ENCODE data around the gene TBXAS1.

The TBXAS1 gene

GRCh38 chr7:140000666-140001268 is 171.7 kb downstream of the TBXAS1 start:
- TF ChIP-seq CTCF (IDR thresholded peaks at IDR 0.05; ENCODE audit: low read depth, low read length, poor library complexity, severe bottlenecking) (no peak), EZH2phosphoT487 (IDR thresholded peaks at IDR 0.05; ENCODE audit: borderline replicate concordance, low read length) (no peak)
- Histone ChIP-seq H3F3A (ENCODE audit: control insufficient read depth, insufficient read depth) (0 out of 2 replicates have a peak, but pooled peaks cover 3% of the 10 kb centered on the region), H4K20me1 (ENCODE audit: control insufficient read depth, insufficient read depth, low read depth, low read length) (no peaks in the 10 kb centered on the region), H3K27ac (ENCODE audit: low read depth, low read length) (no peak overlapping the region), H3K79me2 (ENCODE audit: control insufficient read depth, low read length) (no peaks in the 10 kb centered on the region), H3K4me1 (ENCODE audit: control insufficient read depth, low read length) (no peaks in the 10 kb centered on the region), H3K9me2 (replicated peaks; ENCODE audit: control insufficient read depth, low read length) (no peaks in the 10 kb centered on the region), H3K27me3 (ENCODE audit: control insufficient read depth, low read length) (peaks cover 16% of the 10 kb centered on the region), H3K4me2 (ENCODE audit: low read length) (no peak overlapping the region), H3K36me3 (ENCODE audit: control insufficient read depth, low read length) (no peaks in the 10 kb centered on the region), H3K4me3 (ENCODE audit: low read length) (no peak overlapping the region), H3K9me3 (ENCODE audit: control insufficient read depth, insufficient read depth, low read length) (no peaks in the 10 kb centered on the region)

GRCh38 chr7:140003913-140004382 is 174.9 kb downstream of the TBXAS1 start:
- Histone ChIP-seq H3K9me3 (ENCODE audit: control insufficient read depth, insufficient read depth, low read length) (no peaks in the 10 kb centered on the region), H3K36me3 (ENCODE audit: control insufficient read depth, low read length) (no peaks in the 10 kb centered on the region), H4K20me1 (ENCODE audit: control insufficient read depth, insufficient read depth, low read depth, low read length) (no peaks in the 10 kb centered on the region), H3F3A (ENCODE audit: control insufficient read depth, insufficient read depth) (0 out of 2 replicates have a peak, but pooled peaks cover 3% of the 10 kb centered on the region), H3K4me1 (ENCODE audit: control insufficient read depth, low read length) (no peaks in the 10 kb centered on the region), H3K27me3 (ENCODE audit: control insufficient read depth, low read length) (no peaks in the 10 kb centered on the region; the same call in 1 of the 2 replicates), H3K4me3 (ENCODE audit: low read length) (no peak overlapping the region), H3K27ac (ENCODE audit: low read depth, low read length) (no peak overlapping the region), H3K79me2 (ENCODE audit: control insufficient read depth, low read length) (no peaks in the 10 kb centered on the region), H3K4me2 (ENCODE audit: low read length) (no peak overlapping the region), H3K9me2 (replicated peaks; ENCODE audit: control insufficient read depth, low read length) (no peaks in the 10 kb centered on the region)
- TF ChIP-seq EZH2phosphoT487 (IDR thresholded peaks at IDR 0.05; ENCODE audit: borderline replicate concordance, low read length) (no peak), CTCF (IDR thresholded peaks at IDR 0.05; ENCODE audit: low read depth, low read length, poor library complexity, severe bottlenecking) (peak; percentile 86)

DNA sequence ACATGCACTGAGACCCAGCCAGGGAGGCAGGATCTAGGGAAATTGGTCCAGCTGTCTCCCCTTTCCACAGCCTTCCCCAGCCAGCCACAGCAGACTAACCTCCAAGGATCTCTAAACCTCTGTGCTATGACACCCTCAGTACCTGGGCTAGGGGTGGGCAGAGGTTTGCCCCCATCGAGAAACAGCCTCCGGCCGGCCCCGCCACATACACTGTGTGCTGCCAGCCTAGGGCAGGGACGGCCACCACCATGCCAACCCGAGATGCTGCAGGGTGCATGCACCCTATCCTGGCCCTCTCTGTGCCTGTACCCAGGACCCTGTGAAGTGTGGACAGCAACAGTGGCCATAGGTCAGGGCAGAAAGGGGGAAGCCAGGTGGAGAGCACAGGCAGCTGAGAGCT is 175.6 kb downstream of the TBXAS1 start:
- 0 out of 2 replicates have a peak, but pooled peaks cover 3% of the 10 kb centered on the region for H3F3A ChIP-seq (ENCODE audit: control insufficient read depth, insufficient read depth)
- H3K27ac ChIP-seq (ENCODE audit: low read depth, low read length) = no peak overlapping the region
- H4K20me1 ChIP-seq (ENCODE audit: control insufficient read depth, insufficient read depth, low read depth, low read length) = no peaks in the 10 kb centered on the region
- no peak overlapping the region for H3K4me2 ChIP-seq (ENCODE audit: low read length)
- H3K9me2 ChIP-seq (replicated peaks; ENCODE audit: control insufficient read depth, low read length) = no peaks in the 10 kb centered on the region
- H3K79me2 ChIP-seq (ENCODE audit: control insufficient read depth, low read length) = no peaks in the 10 kb centered on the region
- no peaks in the 10 kb centered on the region for H3K9me3 ChIP-seq (ENCODE audit: control insufficient read depth, insufficient read depth, low read length)
- TF ChIP-seq CTCF (IDR thresholded peaks at IDR 0.05; ENCODE audit: low read depth, low read length, poor library complexity, severe bottlenecking) (no peak), EZH2phosphoT487 (IDR thresholded peaks at IDR 0.05; ENCODE audit: borderline replicate concordance, low read length) (no peak)
- H3K4me3 ChIP-seq (ENCODE audit: low read length) = no peak overlapping the region
- no peaks in the 10 kb centered on the region; the same call in 1 of the 2 replicates for H3K27me3 ChIP-seq (ENCODE audit: control insufficient read depth, low read length)
- no peaks in the 10 kb centered on the region for H3K36me3 ChIP-seq (ENCODE audit: control insufficient read depth, low read length)
- H3K4me1 ChIP-seq (ENCODE audit: control insufficient read depth, low read length) = no peaks in the 10 kb centered on the region

Measured in DOHH2 (cell line).